Measurements from ENCODE around the gene ARFGAP3.

- TF ChIP-seq POLR2AphosphoS5 (IDR thresholded peaks at IDR 0.05) (no peak), POLR2A (IDR thresholded peaks at IDR 0.05) (no peak), EP300 (IDR thresholded peaks at IDR 0.05) (no peak)
Observed at GRCh38 chr22:42747701-42748513, 109.2 kb downstream of the ARFGAP3 start.

All from upper lobe of left lung (tissue), 4 donors.